Hematopoietic multipotent progenitor cell treated with erythropoietin and hydrocortisone succinate and interleukin-3 and kit ligand, for 6 days (in vitro differentiated cells): ENCODE data around the gene C22orf23.
A peak's percentile ranks its signal among the peaks of the same experiment; 100 is the strongest.

Experiments
- DNase-seq: peaks from one replicate; pipeline ENCODE4 v3.0.0-alpha.2; 2015

The C22orf23 gene

DNA sequence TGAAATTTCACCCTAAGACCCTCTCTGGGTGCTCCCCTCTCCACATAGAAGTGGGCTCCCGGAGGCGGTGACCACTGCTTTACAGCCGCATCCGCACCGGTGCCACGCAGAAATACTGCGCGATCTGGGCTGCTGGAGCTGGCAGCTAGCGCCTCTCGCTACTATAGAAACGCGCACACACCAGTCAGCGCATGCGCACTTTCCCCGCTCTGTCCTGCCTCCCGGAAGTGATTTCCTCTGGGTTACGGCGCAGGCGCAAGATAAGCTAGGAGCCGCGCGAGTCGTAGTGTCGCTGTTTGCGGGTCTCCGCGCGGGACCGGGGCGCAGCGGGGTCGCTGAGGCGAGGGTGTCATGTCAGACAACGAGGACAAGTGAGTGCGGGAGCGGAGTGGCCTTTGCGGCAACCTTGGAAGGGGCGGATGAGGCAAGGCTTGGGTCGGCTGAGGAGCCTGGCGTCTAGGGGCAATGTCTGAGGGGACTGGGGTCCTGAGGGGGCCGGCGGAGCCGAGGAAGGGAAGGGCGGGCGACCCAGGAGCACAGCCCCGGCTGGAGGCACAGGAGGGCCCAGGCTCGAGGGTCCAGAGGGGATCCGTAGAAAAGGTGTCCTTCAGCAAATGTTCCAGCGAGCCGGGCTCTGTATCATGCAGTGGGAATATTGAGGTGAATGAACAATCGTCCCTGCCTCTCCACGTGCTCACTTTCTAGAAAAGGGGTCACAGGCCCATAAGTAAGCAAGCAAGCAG, at the start of gene C22orf23, which contains the start of gene POLR2F:
Gene C22orf23 (minus strand): TSS at position 165 of the 743 bp plus-strand sequence. CDS start 452 bp downstream, outside the sequence.
Gene POLR2F (plus strand): TSS at position 263 of the 743 bp plus-strand sequence. CDS start 89 bp downstream, at position 352.
- peak; percentile 100 for DNase-seq

DNA sequence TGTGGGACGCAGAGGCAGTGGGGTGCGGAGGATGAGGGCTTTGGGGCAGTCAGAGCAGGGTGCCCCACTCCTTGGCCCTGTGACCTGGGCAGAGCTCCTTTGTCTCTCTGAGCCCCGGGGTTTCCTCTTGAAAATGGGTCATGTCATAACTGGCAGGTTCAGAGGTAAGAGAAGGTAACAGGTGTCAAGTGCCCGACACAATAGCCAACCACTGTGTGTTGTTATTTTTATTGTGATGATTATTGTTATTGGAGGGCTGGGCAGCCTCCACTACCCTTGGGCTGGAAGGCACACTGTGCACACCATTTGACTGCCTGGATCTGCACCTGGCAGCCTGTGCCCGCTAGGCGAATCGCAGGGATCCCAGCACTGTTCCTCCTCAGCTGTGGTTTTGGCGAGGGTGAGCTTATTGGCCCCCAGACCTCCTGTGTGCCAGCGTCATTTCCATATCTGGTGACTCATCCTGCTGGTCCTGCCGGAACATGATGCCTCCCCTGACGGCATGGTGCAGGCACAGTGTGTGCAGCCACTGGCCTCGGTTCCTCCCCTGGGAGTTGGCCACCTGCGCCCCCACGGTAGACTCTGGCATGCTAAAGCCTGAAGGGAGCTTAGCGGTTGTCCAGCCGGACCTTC, 46.4 kb upstream of the C22orf23 start:
- DNase-seq = peak; percentile 85

DNA sequence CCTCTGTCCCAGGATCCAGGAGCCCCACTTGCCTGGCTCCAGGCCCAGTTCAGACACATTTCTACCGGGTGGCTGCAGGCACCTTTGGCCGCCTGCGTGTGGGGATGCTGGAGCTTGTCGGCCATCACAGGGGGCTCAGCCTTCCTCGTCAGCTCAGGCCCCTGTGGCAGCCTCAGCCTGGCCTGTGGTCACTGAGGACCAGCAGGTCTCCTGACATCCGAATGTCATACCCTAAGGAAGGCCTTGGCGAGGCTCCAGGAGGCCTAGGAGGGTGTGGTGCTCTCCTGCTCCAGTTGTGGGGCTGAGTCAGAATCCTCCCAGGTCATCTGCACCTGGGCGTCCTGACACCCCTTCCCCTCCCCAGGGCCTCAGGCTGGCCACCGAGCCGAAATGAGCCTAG, 45.8 kb upstream of the C22orf23 start:
- DNase-seq = peak; percentile 29

- DNase-seq = no peak
Measured at GRCh38 chr22:37998543-37998942, 45.1 kb upstream of the C22orf23 start.

GRCh38 chr22:37996515-37997246, 43.3 kb upstream of the C22orf23 start:
- no peak for DNase-seq

DNA sequence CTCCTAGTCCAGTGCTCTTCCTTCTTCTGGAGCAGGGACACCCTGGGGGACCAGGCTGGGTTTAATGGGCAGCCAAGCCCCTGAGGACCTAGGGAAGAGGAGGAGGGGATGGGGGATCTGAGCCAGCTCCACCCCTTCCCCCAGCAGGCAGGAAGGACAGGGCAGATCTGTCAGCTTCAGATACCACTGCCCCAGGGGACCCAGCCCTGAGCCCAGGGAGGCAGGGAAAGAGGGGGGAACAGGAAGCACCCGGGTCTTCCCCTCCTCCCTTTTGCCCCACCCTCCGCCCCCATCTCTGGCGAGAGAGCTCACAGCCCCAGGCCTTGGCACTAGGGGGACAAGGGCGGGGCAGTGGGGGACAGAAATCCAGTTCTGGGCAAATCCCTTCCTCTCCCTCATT, 42.7 kb upstream of the C22orf23 start:
- peak; percentile 67 for DNase-seq

DNA sequence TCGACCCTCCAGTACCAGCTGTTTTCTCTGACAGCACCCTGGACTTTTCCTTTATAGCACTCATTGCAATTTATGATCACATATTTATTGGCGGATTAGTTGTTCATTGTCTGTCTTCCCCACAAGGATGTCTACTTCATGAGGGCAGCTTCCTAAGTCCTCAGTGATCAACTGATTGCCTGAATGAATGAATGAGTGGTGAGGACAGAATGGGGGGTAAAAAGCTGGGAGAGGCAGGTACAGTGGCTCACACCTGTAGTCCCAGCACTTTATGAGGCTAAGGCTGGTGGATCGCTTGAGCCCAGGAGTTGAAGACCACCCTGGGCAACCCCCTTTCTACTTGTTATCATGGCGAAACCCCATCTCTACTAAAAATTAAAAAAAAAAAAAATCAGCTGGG, 42.1 kb upstream of the C22orf23 start:
- no peak for DNase-seq

DNA sequence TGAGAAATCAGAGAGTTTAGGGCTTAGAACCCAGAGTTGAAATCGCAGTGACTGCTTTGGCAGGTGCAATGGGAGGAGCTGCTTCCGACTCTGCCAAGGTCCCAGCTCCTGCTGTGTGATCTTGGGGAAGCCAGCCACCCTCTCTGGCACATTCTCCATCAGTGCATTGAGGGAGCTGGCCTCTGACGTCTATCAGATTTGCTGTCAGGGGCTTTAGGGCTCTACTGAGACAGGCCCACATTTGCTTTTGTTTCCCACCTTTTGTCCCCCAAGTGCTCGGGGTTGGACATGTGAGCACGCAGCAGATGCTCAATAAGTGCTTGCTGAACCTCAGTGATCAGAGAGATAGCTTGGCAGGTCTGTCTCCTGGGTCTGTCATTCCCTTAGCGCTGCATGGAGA, 41.6 kb upstream of the C22orf23 start:
- no peak for DNase-seq

DNA sequence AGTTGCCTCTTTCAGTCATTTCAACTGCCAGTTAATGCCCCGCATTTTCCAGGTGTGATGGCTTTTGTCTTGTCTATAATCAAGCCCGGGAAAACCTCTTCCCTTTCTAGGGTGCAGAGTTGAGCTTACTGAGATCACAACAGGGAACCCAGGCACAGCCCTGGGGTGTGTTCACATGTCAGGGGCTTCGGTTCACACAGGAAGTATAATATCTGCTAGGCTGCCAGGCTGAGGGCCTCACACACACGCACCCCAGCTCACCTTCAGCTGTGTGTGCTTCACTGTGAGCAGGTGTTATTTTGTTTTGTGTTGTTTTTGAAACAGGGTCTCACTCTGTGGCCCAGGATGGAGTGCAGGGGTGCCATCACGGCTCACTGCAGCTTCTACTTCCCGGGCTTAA, 40.6 kb upstream of the C22orf23 start:
- no peak for DNase-seq

- DNase-seq = no peak
Measured at GRCh38 chr22:37991731-37992442, 38.5 kb upstream of the C22orf23 start.

- no peak for DNase-seq
Measured at GRCh38 chr22:37990862-37991261, 37.5 kb upstream of the C22orf23 start.

DNA sequence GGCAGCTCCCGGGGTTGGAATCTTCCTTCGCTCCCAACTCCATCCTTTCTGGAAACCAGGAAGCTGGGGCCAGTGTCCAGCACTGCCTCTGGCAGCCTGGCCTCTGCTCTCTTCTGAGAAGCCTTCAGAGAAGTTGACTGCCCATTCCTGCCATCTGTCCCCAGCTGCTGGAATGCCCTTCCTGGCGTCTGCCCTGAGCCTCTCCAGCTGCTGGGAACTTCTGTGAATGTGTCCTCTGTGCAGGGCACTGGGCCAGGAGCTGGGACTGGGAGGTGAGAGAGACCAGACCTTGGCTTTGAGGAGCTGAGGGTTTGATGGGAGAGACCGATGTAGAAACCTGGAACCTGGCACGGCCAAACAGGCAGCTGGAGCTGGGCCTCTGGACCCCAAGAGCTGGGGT, 36.9 kb upstream of the C22orf23 start:
- no peak for DNase-seq

GRCh38 chr22:37989146-37990045, 36.0 kb upstream of the C22orf23 start:
- no peak for DNase-seq

GRCh38 chr22:37986371-37986770, 33.0 kb upstream of the C22orf23 start:
- DNase-seq = no peak

GRCh38 chr22:37985751-37986281, 32.4 kb upstream of the C22orf23 start:
- DNase-seq = no peak

- DNase-seq = no peak
Measured at GRCh38 chr22:37985050-37985585, 31.7 kb upstream of the C22orf23 start.

GRCh38 chr22:37983860-37984791, 30.7 kb upstream of the C22orf23 start, which contains the start of gene SOX10:
TSS of gene SOX10 (minus strand) at chr22:37984555. CDS start at chr22:37983784, 771 bp downstream.
- no peak for DNase-seq

DNA sequence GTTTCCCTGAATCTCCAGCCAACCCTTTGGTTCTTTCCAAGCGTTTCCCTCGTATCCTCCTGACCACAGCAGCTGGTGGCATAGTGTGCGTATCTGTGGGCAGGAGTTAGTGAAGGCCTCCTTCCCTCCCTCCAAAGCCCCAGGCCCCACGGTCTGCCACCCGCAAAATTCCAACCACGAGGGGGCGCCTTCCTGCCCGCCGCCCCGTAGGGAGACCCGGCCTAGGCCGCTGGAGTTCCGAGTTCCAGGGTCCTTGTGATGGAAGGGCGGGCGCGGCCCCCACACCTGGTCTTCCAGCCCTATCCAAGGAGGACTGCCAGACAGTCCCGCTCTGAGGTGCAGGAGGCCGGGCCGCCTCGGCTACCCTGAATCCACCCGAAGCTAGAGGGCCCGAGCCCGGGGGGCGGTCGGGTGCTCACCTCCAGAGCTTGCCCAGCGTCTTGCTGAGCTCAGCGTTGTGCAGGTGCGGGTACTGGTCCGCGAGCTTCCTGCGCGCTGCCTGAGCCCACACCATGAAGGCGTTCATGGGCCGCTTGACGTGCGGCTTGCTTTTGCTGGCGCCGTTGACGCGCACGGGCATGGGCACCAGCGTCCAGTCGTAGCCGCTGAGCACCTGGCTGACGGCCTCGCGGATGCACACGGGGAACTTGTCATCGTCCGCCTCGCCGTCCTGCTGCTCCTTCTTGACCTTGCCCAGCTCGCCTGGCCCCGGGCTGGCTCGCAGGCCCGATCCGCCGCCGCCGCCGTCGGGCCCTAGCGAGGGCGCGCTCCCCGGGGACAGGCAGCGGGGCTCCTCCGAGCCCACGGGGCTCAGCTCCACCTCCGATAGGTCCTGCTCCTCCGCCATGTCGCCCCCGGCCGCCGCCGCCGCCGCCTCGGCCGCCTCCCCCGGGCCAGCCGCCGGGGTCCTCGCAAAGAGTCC, 29.8 kb upstream of the C22orf23 start:
- DNase-seq = no peak
